Measurements from ENCODE around the gene EFCAB8.
A peak's percentile ranks its signal among the peaks of the same experiment; 100 is the strongest.

The EFCAB8 gene

GRCh38 chr20:33002087-33002808 is 143.5 kb downstream of the EFCAB8 start:
- no peak for DNase-seq (ENCODE audit: low read depth)
- no peak for TF ChIP-seq CTCF (IDR thresholded peaks at IDR 0.05; ENCODE audit: low read length, missing control alignments)
- H3K4me3 ChIP-seq (replicated peaks; ENCODE audit: low read depth, low read length): no peak overlapping the region

- no peak within 1 kb of the TSS for H3K4me3 ChIP-seq (replicated peaks; ENCODE audit: low read depth, low read length)
- no peak for TF ChIP-seq CTCF (IDR thresholded peaks at IDR 0.05; ENCODE audit: low read length, missing control alignments)
- no peak for DNase-seq (ENCODE audit: low read depth)
Observed at GRCh38 chr20:33004141-33004751, 145.5 kb downstream of the EFCAB8 start, which contains the start of gene SUN5. Gene SUN5 (minus strand): TSS chr20:33004433. CDS start chr20:33004340, 93 bp downstream.

- TF ChIP-seq CTCF (IDR thresholded peaks at IDR 0.05; ENCODE audit: low read length, missing control alignments): peak; percentile 47
- no peak overlapping the region for H3K4me3 ChIP-seq (replicated peaks; ENCODE audit: low read depth, low read length)
- peak; percentile 12 for DNase-seq (ENCODE audit: low read depth)
Observed at GRCh38 chr20:33005132-33005566, 146.4 kb downstream of the EFCAB8 start.

- TF ChIP-seq CTCF (IDR thresholded peaks at IDR 0.05; ENCODE audit: low read length, missing control alignments): no peak
Observed at GRCh38 chr20:33005908-33006775, 147.4 kb downstream of the EFCAB8 start.

GRCh38 chr20:33006776-33007375 is 148.2 kb downstream of the EFCAB8 start:
- no peak for TF ChIP-seq CTCF (IDR thresholded peaks at IDR 0.05; ENCODE audit: low read length, missing control alignments)
- H3K4me3 ChIP-seq (replicated peaks; ENCODE audit: low read depth, low read length): no peak overlapping the region
- DNase-seq (ENCODE audit: low read depth): no peak

More at GRCh38 chr20:33005908-33006775, 147.4 kb downstream of the EFCAB8 start:
- no peak for DNase-seq (ENCODE audit: low read depth)
- H3K4me3 ChIP-seq (replicated peaks; ENCODE audit: low read depth, low read length): no peak overlapping the region

All from fibroblast of pulmonary artery (primary cell).